GM20000 (cell line): ENCODE results near the gene APOLD1.
"Not testable (repeated sequence)": the region's sequence is repeated elsewhere in the genome, so short reads cannot be mapped to it uniquely, and the experiment has no call there.

Source experiments
- DNase-seq: peaks from one replicate; pipeline ENCODE4 v3.0.0; 2012; ENCODE audit warnings: low spot score
- TF ChIP-seq, protein P1 (sequence below): IDR thresholded peaks from 2 replicates; pipeline ENCODE4 v1.5.1; 2012; ENCODE audit warnings: mild to moderate bottlenecking, control low read depth; ENCODE audit errors: extremely low read depth, missing control alignments

APOLD1 gene

DNA sequence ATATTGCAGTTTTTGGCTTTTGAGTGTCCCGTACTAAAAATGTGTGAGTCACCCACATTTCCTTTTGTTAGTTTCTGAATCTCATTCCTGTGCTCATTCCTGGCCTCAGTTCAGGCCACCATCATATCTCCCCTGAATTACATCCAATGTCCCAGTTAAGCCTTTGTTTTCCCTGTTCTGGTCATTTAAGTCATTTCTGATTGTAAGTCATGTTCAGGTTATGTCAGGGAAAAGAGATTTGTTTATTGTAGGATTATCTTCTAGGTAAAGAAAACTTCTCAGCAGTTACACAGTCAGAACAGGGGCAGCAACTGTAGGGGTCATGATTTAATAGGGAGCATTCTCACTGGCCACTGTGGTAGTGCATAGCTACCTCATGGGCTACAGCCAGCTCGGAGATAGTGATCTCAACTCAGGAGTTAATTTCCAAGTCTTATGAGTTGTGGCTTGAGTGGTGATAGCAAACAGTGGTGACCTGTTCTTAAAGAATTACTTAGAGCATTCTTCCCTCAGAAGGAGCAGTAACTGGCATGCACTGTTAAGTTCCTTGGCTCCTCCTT, 34.4 kb downstream of the APOLD1 start:
- TF ChIP-seq, protein P1, sequence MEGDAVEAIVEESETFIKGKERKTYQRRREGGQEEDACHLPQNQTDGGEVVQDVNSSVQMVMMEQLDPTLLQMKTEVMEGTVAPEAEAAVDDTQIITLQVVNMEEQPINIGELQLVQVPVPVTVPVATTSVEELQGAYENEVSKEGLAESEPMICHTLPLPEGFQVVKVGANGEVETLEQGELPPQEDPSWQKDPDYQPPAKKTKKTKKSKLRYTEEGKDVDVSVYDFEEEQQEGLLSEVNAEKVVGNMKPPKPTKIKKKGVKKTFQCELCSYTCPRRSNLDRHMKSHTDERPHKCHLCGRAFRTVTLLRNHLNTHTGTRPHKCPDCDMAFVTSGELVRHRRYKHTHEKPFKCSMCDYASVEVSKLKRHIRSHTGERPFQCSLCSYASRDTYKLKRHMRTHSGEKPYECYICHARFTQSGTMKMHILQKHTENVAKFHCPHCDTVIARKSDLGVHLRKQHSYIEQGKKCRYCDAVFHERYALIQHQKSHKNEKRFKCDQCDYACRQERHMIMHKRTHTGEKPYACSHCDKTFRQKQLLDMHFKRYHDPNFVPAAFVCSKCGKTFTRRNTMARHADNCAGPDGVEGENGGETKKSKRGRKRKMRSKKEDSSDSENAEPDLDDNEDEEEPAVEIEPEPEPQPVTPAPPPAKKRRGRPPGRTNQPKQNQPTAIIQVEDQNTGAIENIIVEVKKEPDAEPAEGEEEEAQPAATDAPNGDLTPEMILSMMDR, result no peak
- no peak for DNase-seq

DNA sequence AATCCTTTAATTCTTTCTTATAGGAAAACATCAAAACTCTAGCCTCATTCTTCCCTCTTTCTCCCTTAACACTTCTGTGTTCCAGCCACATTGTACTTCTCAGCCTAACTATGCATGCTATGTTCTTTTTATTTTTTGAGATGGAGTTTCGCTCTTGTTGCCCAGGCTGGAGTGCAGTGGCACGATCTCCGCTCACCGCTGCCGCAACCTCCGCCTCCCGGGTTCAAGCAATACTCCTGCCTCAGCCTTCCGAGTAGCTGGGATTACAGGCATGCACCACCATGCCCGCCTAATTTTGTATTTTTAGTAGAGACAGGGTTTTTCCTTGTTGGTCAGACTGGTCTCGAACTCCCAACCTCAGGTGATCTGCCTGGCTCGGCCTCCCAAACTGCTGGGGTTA, 34.9 kb downstream of the APOLD1 start:
- not testable (repeated sequence) for DNase-seq

DNA sequence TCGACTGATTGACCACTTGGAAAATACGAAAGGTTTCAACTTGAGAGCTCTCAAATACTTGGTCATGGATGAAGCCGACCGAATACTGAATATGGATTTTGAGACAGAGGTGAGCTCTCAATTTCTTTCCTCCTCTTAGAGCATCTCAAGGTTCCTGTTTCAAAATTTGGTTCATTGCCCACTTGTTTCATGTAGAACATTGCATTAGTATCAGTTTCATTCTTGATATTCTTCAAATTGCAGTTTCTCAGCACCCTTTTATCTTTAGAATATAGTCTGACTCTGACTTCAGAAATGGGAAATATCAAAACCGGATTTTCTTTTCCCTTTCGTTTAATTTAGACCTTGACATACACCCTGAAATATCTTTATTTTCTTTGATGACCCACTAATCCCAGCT, 36.5 kb downstream of the APOLD1 start:
- TF ChIP-seq, protein P1, result no peak
- DNase-seq, result peak; percentile 64

DNA sequence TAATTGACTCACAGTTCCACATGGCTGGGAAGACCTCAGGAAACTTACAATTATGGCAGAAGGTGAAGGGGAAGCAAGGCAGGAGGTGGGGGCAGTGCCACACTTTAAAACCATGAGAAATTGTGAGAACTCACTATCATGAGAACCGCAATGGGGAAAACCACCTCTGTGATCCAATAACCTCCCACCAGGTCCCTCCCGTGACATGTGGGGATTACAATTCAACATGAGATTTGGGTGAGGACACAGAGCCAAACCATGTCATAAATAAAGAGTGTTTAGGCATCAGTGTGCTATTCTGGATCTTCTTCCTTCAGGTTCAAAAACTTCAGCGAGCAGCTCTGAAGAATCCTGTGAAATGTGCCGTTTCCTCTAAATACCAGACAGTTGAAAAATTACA, 37.4 kb downstream of the APOLD1 start:
- DNase-seq, result no peak
- TF ChIP-seq, protein P1, result no peak

DNA sequence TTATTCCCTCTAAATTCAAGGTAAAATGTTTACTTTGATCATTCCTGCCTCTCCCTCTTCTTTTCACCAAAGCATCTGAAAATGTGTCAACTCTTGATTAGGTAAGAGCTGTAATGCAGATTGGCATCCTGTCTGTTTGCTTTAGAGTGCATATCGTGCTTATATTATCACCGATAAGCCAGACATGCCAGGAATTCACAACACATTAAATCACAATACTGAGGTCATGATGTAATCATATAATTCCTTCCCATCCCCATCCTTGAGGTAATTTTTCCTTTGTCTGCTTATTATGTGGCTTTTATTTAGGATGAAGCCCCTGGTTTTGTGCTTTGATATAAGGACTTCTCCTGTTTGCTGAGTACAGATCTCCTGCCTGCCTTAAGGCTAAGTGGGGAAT, 37.8 kb downstream of the APOLD1 start:
- DNase-seq, result no peak
- TF ChIP-seq, protein P1, result no peak

DNA sequence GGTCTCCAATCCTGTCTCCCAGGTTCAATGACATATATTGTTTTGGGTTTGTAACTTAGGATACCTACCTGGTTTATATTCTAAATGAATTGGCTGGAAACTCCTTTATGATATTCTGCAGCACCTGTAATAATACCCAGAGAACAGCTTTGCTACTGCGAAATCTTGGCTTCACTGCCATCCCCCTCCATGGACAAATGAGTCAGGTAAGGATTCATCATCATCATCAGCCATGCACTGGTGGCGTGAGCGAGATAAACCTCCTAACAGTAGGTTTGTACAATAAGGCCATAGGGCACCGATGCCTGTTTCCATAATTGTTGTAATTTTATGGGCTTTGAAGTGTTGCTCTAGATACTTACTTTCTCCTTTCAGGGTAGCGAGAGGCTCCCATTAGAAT, 38.4 kb downstream of the APOLD1 start:
- TF ChIP-seq, protein P1, result no peak
- no peak for DNase-seq

DNA sequence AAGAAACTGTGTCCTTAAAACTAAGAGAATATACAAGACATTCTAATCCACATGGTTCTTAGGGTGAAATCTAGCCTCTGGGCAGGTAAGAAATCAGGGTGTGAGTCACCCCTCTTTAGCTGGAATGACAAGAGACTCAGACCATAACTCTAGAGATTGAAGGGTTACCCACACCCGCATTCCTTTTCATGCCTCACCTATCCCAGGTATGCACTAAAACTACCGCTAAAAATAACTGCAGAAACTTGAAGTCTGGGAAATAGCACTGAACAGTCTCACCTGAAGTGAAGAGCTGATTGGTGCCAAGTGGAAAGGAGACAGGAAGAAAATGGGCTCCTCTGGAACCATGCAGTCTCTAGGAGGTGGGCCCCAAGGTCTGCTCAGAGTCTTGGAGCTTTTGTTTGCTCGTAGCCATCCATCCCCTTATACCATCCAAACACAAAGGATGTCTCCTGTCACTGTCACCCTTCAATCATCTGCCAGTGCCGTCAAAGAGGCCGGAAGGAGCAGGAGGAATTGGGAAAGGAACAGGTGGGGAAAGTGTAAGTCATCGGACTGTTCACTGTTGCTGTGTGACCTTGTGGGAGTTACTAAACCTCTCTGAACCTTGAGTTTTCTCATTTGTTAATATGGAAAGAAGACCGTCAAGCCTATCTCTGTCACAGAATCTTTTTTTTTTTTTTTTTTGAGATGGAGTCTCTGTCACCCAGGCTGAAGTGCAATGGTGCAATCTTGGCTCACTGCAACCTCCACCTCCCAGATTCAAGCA, 50.1 kb downstream of the APOLD1 start:
- no peak for DNase-seq
- TF ChIP-seq, protein P1, result no peak

DNA sequence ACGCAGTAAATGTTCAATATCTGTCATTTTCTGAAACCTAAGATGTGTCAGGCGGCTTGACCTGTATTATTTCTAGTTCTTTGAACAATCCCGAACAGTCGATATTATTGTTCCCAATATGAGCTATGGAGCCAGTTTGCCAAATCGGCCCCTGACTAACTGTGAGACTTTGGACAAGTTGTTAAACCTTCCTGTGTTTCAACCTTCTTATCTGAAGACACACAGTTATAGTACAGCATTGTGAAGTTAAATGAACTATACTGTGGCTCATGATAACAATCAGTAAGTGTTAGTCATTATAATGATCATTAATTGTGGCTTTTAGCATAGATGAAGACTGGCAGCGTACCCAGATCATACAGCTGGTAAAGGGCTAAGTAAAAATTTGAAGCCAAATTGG, 51.1 kb downstream of the APOLD1 start:
- TF ChIP-seq, protein P1, result no peak
- no peak for DNase-seq
